Hematopoietic multipotent progenitor cell treated with erythropoietin and hydrocortisone succinate and interleukin-3 and kit ligand, for 6 days (in vitro differentiated cells): ENCODE data around the gene CD320.
"Not testable (repeated sequence)": the region's sequence is repeated elsewhere in the genome, so short reads cannot be mapped to it uniquely, and the experiment has no call there.

Experiments
- DNase-seq: peaks from one replicate; pipeline ENCODE4 v3.0.0-alpha.2; 2015

Gene CD320

DNA sequence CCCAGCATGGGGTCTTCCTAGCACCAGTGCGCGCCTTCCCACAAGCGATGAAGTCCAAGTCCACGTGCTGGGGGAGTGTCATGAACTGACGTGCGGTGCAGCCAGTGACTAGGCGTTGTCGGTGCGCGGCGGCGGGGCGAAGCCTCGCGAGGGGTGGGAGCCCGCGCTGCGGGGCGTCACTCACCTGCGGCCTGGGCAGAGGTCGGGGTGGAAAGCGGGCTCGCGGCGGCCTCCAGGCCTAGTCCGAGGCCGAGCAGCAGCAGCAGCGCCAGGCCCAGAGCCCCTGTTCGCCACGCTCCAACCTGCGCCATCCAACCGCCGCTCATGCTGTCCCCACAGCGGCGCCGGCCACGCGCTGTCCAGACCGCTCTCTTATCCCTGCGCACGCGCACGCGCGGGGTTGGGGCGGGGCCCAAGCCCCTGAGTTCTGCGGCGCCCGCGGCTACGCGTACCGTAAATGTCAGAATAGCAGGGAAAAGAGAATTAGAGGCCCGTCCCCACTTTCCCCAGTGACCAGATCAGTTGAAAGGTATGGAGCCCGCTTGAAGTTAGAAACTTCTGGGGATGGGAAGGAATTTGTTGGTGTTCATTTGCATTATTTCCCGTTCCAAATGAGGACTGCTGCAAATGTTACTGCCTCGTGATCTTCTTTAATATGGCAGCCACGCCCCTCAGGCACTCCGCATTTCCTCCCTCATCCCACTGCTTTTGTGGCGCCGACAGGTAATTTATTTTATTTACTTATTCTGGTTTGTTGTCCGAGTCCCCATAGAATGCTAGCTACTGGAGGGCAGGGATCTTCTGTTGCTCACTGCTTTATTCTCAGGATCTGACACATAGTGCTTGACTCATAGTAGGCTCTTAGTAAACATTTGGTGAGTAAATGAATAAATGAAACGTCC lies at the start of gene CD320:
TSS of gene CD320 (minus strand) at position 394 of the 902 bp plus-strand sequence. CDS start at position 326, 68 bp downstream.
- DNase-seq: peak; percentile 93

DNA sequence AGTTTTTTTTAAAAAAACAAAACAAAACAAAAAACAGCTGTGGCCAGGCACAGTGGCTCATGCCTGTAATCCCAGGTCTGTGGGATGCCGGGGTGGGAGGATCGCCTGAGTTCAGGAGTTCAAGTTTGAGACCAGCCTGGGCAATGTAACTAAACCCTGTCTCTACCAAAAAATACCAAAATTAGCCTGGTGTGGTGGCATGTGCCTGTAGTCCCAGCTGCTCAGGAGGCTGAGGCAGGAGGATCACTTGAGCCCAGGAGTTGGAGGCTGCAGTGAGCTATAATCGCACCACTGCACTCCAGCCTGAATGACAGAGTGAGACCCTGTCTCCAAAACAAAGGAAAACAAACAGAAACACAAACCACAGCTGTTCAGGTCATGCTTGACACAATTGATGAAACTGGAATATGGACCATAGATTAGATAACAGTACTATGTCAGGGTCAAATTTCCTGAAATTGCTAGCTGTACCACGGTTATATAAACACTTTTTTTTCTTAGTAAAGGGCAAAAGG lies 48.9 kb upstream of the CD320 start:
- no peak for DNase-seq

DNA sequence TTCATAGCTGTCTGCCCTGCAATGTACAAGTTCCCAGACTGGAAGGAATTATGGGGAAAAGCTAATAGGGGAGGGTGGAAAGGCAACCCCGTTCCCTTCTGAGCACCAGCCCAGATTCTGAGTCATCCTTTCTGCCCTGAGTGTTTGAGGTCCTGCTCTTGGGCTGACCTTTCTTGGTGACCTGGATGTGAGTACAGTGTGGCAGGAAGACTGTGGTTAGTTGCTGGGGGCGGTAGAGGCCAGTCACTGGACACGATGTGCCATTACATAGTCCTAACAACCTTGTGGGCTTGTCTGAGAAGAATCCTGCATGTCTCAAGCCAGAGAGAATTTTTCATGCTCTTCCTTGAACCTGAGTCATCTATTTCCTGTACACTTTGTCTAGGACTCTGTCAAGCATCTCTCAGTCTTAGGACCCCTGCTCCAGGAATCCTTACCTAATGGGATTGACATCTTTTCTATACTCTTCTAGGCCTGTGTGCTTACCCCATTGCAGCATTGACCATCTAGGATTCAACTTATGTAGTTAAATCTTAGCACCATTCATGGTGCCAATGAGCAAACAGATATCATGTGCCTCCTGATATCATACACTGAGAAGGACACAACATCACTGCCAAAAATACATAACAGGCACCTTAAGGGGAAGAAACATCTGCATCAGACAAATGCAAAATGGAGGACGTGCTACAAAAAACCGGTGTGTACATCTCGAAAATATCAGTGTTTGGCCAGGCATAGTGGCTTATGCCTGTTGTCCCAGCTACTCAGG lies 47.7 kb upstream of the CD320 start:
- DNase-seq: no peak

DNA sequence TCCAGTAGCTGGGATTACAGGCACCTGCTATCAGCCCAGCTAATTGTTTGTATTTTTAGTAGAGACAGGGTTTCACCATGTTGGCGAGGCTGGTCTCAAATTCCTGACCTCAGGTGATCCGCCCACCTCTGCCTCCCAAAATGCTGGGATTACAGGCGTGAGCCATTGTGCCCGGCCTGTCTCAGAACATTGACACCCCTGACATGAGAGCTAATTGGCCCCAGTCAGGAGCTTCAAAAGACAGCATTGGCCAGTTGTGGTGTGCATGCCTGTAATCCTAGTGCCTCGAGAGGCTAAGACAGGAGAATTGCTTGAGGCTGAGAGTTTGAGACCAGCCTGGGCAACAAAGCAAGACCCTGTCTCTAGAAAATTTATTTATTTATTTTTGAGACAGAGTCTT lies 44.7 kb upstream of the CD320 start:
- not testable (repeated sequence) for DNase-seq

DNA sequence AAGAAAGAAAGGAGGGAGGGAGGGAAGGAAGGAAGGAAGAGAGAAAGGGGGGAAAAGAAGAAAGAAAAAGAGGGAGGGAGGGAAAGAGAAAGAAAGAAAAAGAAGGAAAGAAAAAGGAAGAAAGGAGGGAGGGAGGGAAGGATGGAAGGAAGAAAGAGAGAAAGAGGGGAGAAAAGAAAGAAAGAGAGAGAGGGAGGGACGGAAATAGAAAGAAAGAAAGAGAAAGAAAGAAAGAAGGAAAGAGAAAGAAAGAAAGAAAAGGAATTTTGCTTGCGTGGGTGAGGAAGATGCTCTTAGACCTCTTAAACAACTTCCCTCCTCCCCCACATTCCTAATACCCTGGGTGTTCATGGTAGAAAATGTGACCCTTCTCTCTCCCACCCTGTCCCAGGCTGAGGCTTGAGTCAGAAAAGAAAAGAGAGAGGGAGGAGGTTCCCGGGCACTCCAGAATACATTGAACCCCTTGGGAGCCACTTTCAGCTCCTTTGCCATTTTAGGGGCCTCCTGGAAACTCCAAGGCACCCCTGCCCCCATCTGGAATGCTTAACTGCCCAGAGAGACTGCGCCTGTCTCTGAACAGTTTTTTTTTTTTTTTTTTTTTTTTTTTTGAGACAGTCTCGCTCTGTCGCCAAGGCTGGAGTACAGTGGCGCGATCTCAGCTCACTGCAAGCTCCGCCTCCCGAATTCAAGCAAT lies 44.1 kb upstream of the CD320 start:
- DNase-seq: no peak

DNA sequence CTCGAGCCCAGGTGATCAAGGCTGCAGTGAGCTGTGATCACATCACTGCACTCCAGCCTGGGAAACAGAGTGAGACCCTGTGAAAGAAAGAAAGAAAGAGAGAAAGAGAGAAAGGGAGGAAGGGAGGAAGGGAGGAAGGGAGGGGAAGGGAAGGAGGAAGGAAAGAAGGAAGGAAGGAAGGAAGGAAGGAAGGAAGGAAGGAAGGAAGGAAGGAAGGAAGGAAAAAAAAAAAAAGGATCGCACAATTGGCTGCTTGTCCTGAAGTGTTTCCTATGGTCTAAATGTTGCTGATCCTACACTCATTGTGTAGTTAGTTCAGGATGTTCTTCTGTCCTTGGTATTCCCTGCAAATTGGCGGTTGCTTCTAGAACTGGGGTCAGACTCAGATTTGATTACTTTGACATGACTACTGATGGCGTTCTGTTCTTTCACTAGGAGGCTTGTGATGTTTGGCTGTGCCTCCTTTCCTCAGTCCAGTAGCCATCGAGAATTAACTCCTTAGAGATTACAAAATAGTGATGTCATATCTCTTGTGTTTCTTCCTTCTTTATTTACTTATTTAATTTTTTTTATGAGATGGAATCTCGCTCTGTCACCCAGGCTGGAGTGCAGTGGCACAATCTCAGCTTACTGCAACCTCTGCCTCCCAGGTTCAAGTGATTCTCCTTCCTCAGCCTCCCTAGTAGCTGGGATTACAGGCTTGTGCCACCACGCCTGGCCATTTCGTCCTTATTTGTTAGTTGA lies 41.6 kb upstream of the CD320 start:
- DNase-seq: not testable (repeated sequence)

DNA sequence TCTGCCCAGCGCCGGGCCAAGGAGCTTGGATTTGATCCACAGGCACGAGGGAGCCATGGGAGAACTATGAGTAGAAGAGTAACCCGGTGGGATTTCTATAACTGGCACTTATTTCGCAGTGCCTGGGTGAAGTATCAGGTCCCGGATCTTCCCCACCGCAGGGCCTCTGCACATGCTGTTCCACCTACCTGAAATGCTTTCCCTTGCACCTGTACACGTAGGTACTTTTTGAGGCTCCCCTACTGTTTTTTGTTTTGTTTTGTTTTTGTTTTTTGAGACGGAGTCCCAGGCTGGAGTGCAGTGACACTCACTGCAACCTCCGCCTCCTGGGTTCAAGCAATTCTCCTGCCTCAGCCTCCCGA lies 35.3 kb upstream of the CD320 start:
- no peak for DNase-seq

DNA sequence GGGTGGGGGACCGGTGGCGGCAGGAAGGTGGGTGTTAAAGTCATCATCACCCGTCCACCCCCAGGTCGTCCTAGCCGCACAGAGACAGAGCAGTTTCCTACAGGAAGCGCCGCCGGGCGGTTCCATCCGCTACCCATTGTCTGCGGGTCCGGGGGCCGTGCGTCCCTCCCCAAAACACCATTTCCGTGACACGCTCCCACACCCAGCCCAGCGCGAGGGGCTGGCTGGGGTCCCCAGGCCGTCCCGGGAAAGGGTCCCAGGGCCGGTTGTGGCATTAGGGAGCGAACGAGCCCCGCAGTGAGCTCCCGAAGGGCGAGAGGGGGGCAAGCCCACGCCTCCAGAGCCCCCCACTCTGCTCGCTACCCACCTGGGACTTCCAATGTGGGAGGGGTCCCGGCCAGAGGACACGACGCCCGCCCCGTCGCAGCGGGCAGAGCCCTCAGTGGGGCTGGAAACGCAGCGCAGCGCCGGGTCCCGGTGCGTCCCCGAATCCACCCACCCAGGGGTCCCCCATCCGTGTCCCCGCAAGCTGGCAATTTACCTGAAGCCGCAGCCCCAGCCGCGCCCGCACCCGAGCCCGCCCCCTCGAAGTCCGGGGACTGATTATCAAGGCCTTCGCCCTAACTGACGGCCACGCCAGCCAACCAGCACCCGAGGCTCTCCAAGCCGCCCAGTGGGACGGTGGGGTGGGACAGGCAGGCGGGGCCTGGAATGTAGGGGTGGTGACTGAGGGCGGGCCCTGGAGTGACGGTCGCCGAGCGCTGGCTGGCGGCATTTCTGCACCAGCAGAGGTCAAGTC lies 34.7 kb upstream of the CD320 start, which contains the start of gene KANK3:
TSS of gene KANK3 (minus strand) at position 579 of the 799 bp plus-strand sequence. CDS start 5,434 bp downstream, outside the sequence.
- peak; percentile 97 for DNase-seq

DNA sequence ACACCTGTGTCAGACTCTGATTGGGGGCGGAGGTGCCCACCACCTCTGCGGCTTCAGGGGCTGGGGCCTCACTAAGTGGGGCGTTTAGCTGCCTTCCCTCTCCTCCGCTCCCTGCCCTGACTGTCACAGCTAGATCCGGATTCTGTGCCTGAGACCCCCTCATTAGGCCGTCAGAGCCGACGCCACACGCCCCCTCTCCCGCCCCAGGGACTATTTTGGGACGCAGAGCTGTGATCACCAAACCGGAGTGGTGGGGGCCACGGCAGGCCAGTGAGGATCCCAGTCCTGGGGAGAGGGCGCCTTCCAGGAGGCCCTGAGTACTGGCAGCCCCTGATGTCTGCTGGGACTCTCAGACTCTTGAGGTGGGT lies 34.1 kb upstream of the CD320 start:
- no peak for DNase-seq

DNA sequence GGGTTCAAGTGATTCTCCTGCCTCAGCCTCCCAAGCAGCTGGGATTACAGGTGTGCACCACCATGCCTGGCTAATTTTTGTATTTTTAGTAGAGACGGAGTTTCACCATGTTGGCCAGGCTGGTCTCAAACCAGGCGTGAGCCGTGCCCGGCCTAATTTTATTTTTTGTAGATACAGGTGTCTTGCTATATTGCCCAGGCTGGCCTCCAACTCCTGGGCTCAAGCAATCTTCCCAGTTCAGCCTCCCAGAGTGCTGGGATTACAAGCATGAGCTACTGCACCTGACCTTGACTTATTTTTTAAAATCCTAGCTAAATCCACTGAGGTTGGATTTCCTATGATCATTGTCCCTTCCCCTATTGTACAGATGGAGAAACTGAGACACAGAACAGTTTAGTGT lies 33.3 kb upstream of the CD320 start:
- DNase-seq: not testable (repeated sequence)

DNA sequence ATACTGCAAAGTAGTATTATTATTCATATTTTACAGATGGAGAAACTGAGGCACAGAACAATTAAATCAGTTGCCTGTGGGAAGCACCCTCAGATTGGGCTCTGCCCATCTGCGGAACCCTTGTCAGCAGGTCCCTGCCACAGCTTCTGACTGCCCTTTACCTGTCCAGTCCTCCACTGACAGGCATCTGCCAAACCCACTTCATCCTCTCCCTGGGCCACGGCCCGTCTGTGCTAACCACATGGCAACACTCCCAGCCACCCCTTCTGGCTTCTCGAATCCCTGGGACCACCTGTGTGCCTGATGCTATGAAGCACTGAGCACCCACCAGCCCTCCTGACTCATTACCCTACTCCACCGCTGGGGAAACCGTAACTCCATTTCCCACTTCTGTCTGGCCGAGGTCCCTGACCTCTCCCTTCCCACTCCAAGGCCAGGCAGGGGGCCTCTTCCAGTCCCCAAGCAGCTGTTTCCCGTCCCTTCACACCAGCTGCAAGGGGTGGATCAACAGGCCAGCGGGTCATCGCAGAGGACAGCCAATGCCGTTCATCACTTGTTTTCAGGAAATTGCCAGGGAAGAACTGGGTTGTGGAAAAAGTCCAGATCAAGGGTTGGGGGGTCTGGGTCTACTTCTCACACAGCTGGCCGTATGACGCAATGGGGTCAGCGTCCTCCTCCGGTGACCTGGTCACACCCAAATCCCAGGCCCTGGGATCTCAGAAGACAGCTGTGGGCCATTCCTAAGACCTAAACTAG lies 32.4 kb upstream of the CD320 start:
- peak; percentile 25 for DNase-seq

DNA sequence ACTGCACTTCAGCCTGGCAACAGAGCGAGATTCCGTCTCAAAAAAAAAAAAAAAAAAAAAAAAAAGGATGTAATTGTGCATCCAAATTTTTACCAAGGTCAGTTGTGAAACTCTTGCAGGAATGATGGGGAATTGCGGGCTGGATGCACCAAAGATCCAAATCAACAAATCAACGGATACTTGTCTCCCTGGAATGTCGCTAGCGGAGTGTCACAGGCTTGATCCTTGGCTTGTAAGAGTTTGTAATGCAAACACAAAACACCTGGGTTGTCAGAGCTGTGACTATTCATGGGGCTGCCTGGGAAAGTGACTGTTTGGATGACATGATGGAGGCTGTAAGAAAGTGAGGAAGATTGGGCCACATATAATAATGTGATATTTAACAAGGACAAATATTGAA lies 30.7 kb upstream of the CD320 start:
- no peak for DNase-seq

DNA sequence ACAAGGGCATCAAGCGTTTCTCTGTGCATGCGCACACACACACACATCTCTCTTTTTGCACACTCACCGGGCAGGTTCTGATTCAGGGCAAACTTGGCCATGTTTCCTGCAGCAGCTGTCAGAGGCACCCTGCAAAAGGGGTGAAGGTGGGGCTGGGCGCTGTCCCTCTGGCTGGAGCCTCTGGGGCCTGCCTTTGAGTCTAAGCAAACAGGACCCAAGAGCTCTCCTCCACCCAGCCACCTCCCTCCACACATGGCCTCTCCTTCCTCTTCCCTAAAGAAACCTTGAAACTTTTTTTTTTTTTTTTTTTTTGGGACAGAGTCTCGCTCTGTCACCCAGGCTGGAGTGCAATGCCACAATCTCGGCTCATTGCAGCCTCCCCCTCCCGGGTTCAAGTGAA lies 29.6 kb upstream of the CD320 start:
- no peak for DNase-seq

DNA sequence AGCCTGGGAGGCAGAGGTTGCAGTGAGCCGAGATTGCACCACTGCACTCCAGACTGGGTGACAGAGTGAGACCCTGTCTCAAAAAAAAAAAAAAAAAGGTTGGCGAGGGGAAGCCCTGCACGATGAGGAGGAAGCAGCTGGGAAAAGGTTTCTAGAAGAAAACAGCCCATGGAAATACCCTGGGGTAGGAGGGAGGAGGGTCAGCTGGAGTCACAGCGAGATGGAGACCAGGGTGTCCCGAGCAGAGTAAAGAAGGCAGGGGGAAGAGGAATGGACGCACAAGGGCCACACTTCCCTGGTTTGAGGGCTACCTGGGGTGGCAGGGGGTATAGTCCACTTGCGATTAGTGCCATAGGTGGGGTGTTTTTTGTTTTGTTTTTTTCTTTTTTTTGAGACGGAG lies 28.5 kb upstream of the CD320 start:
- no peak for DNase-seq

DNA sequence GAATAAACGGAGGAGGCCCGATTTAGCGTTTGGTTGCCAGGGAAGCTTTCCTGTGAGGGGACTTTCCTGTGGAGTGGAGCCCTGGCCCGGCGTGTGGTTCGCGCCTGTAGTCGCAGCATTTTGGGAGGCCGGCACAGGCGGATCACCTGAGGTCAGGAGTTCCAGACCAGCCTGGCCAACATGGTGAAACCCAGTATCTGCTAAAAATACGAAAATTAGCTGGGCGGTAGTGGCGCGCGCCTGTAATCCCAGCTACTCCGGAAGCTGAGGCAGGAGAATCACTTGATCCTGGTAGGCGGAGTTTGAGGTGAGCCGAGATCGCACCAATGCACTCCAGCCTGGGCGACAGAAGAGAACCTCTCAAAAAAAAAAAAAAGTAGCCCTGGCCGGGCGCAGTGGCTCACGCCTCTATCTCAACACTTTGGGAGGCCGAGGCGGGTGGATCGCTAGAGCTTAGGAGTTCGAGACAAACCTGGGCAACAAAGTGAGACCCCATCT lies 28.0 kb upstream of the CD320 start:
- no peak for DNase-seq

DNA sequence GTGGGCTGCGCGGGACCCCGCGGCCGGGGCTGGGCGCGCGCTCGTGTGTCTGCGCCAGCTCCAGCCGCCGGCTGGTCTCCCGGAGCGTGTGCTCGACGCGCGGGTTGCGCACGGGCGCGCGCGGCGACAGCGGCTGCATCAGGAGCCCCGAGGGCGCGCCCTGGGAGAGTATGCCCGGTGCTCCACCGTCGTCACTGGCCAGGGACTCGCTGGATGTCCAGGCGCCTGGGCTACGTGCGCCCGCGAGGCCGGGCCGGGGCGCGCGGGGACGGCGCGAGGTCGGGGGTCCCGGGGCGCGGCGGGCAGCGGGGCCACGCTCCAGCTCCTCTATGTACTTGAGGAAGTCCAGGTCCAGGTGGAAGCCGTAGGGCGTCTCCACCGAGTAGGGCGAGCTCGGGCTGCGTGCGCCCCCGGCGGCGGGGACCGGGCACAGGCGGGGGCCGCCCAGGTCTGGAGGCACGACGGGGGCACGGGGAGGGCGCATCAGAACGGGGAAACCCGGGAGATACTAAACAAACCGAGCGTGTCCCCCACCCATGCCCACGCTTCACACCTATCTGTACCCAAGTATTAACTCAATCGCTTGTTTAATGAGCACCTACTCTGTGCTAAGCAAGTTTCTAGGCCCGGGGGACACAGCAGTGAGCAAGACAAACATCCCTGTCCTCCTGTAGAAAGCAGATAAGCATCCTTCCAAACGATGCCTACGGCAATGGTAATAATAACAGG lies 27.3 kb upstream of the CD320 start:
- DNase-seq: no peak

DNA sequence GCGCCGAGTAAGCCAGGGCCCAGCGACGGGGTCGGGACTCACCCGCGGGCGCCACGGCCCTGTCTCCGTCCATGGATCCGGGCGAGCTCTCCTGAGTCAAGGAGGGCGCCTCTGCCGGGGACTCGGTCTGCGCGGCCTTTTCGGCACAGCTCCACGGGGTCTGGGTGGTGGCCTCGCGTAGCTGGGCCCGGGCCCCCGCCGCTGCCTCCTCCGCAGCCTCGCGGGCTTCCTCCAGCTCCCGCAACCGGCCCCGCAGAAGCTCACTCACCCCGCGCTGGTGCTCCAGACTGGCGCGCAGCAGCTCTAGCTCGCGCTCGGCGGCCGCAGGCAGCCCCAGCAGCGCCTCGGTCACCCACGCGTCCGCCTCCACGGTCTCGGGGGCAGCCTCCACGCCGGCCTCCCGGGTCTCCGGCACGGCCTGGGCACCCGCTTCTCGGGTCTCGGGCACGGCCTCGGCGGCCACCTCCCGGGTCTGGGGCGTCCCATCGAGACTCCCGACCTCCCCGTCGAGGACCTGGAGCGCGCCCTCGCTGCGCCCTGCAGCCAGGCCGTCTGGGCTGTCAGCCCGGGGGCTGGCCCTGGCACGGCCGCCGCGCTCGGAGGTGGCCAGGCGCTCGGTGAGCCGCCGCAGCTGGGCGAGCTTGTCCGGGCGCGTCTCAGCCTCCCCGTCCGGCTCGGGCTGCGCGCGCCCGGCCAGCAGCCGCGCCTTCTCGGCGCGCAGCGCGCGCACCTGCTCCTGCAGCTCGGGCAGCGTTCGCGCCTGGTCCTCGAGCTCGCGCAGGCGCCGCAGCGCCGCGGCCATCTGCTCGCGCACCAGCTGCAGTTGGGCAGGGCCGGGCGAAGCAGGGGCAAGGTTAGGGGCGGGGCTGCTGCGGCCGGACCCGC lies 26.5 kb upstream of the CD320 start:
- DNase-seq: peak; percentile 67

DNA sequence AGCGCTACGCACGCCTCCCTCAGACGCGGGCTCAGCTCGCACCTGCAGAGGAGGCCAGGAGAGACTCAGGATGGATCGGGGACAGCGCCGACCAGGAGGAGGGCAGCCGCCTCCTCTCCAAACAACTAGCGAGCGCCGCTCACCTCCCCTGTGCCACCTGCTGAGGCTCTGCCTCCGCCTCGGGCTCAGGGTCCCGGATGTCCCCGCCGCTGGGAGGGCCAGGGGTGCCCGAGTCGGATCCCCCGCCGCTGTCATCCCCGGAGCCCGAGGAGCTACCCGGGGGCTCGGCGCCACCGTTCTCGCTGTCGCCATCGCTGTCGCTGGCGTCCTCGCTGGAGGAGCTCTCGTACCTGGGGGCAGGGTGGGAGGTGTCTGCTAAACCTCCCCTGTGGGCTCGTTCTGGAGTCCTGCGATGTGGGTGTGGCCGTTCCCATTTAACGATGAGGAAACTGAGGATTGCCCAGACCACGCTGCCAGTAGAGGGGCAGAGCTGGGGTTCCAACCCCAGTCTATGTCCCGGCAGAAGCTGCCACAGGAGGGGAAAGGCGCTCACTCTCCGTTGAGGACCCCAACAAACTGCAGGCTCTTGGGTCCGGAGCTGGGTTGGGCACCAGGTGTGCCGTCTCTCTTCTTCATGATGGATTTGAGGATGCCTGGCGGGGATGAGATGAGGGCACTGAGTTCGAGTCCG lies 25.8 kb upstream of the CD320 start:
- DNase-seq: no peak
